HepG2 (cell line): Measurements from ENCODE around the gene AHSG. TPM values are rescaled to one million over a fixed set of nuclear protein-coding genes. Genes with fewer than 3 reads are reported as not detected.

Source experiments
- BRF2 ChIP-seq: sonication (generic); formaldehyde crosslinking; IDR thresholded peaks from 2 replicates; pipeline ENCODE4 v1.8.1; 2022; ENCODE audit warnings: mild to moderate bottlenecking, missing genetic modification reagents
- HMG20A ChIP-seq: IDR thresholded peaks from 2 replicates; pipeline ENCODE4 v1.6.1; 2016; ENCODE audit warnings: borderline replicate concordance
- HMGXB3 ChIP-seq: sonication (generic); formaldehyde crosslinking; IDR thresholded peaks from 2 replicates; pipeline ENCODE4 v1.4.0; 2020; ENCODE audit warnings: missing genetic modification reagents, borderline replicate concordance
- JUND ChIP-seq: sonication (generic); formaldehyde crosslinking; IDR thresholded peaks from 2 replicates; pipeline ENCODE4 v1.8.0; 2022; ENCODE audit warnings: mild to moderate bottlenecking, missing genetic modification reagents
- SAFB2 ChIP-seq: sonication (generic); formaldehyde crosslinking; IDR thresholded peaks from 2 replicates; pipeline ENCODE4 v1.5.1; 2020; ENCODE audit warnings: missing genetic modification reagents, low read depth, mild to moderate bottlenecking, borderline replicate concordance
- SALL2 ChIP-seq: sonication (generic); formaldehyde crosslinking; IDR thresholded peaks from 2 replicates; pipeline ENCODE4 v1.8.1; 2023; ENCODE audit warnings: mild to moderate bottlenecking, missing genetic modification reagents, inconsistent platforms
- TARDBP ChIP-seq: sonication (generic); formaldehyde crosslinking; IDR thresholded peaks from 2 replicates; pipeline ENCODE4 v1.8.0; 2022; ENCODE audit warnings: mild to moderate bottlenecking, missing genetic modification reagents
- TEAD3 ChIP-seq: optimal IDR thresholded peaks from 2 replicates; pipeline ENCODE3; 2016; ENCODE audit warnings: borderline replicate concordance
- THAP9 ChIP-seq: sonication (generic); formaldehyde crosslinking; IDR thresholded peaks from 2 replicates; pipeline ENCODE4; 2020; ENCODE audit warnings: missing genetic modification reagents, mild to moderate bottlenecking, borderline replicate concordance
- TP53 ChIP-seq: sonication (generic); formaldehyde crosslinking; conservative IDR thresholded peaks from 2 replicates; pipeline ENCODE4 v1.4.0; 2020; ENCODE audit warnings: missing genetic modification reagents
- TSC22D2 ChIP-seq: sonication (generic); formaldehyde crosslinking; IDR thresholded peaks from 2 replicates; pipeline ENCODE4 v1.5.1; 2020; ENCODE audit warnings: missing genetic modification reagents, mild to moderate bottlenecking, borderline replicate concordance
- ZBTB38 ChIP-seq: sonication (generic); formaldehyde crosslinking; IDR thresholded peaks from 2 replicates; pipeline ENCODE4 v1.5.1; 2020; ENCODE audit warnings: mild to moderate bottlenecking, missing genetic modification reagents
- ZIK1 ChIP-seq: sonication (generic); formaldehyde crosslinking; IDR thresholded peaks from 2 replicates; pipeline ENCODE4 v1.5.0; 2020; ENCODE audit warnings: mild to moderate bottlenecking, low read depth, missing genetic modification reagents, borderline replicate concordance
- ZNF101 ChIP-seq: sonication (generic); formaldehyde crosslinking; IDR thresholded peaks from 2 replicates; pipeline ENCODE4 v1.4.0; 2020; ENCODE audit warnings: mild to moderate bottlenecking, low read depth, missing genetic modification reagents, borderline replicate concordance
- ZNF383 ChIP-seq: sonication (generic); formaldehyde crosslinking; IDR thresholded peaks from 2 replicates; pipeline ENCODE4 v1.4.0; 2020; ENCODE audit warnings: missing genetic modification reagents, mild to moderate bottlenecking, borderline replicate concordance
- ZNF710 ChIP-seq: sonication (generic); formaldehyde crosslinking; IDR thresholded peaks from 2 replicates; pipeline ENCODE4 v1.5.0; 2020; ENCODE audit warnings: mild to moderate bottlenecking, missing genetic modification reagents, borderline replicate concordance
- ZSCAN9 ChIP-seq: IDR thresholded peaks from 2 replicates; pipeline ENCODE4 v1.6.1; 2016; ENCODE audit warnings: borderline replicate concordance
- polyA plus RNA-seq, 8 experiments: library from polyadenylated mRNA; depleted of rRNA in 3 of 8; stranded (reverse) in 7 of 8; unstranded in 1 of 8; fragments of >200 nt; fragmentation: Illumina TruSeq in 4 of 8; extraction: Trizol in 4 of 8; gene quantifications; 2 replicates each; pipeline versions ENCODE4 v1.2.1 to v1.2.3, GENCODE V29; 2011 to 2016; ENCODE audit warnings: low read depth in 4 of 8, missing spikeins in 1 of 8, mixed read lengths in 1 of 8; ENCODE audit not compliant: insufficient read depth in 1 of 8
- total RNA-seq, 5 experiments: library from RNA; depleted of rRNA; stranded (reverse); fragments of >200 nt; fragmentation: Illumina TruSeq; extraction: Trizol; gene quantifications; 2 replicates each; pipeline ENCODE4 v1.2.3, GENCODE V29; 2016; ENCODE audit warnings: low read depth in 1 of 5

AHSG gene
- total and polyA plus RNA-seq, 2 of the 13 experiments (the other 11 are each of a cell fraction or from before 2014, with no cell fraction given): 2,043 to 19,152 TPM

- peak; percentile 80; the same call in 1 of the 2 replicates for TF ChIP-seq ZNF710 (CRISPR knock-in tag)
- TF ChIP-seq TARDBP: peak; percentile 94
- peak; percentile 82 for TF ChIP-seq ZBTB38 (CRISPR knock-in tag)
- 0 out of 2 replicates have a peak, but pooled peaks have one; percentile 30 for TF ChIP-seq THAP9 (CRISPR knock-in tag)
- peak; percentile 85; the same call in 1 of the 2 replicates for TF ChIP-seq BRF2 (CRISPR knock-in tag)
- TF ChIP-seq SALL2 (CRISPR knock-in tag): no peak
- TF ChIP-seq SAFB2 (CRISPR knock-in tag): peak; percentile 71; the same call in 1 of the 2 replicates
- peak; percentile 67; the same call in 1 of the 2 replicates for TF ChIP-seq TP53 (CRISPR knock-in tag)
- peak; percentile 61 for TF ChIP-seq JUND
- TF ChIP-seq TSC22D2 (CRISPR knock-in tag): peak; percentile 58; the same call in 1 of the 2 replicates
- no peak for TF ChIP-seq ZIK1
- peak; percentile 89 for TF ChIP-seq ZSCAN9
- no peak for TF ChIP-seq HMGXB3 (CRISPR knock-in tag)
- TF ChIP-seq TEAD3 (CRISPR knock-in tag): peak; percentile 60
- peak; percentile 85; the same call in 1 of the 2 replicates for TF ChIP-seq ZNF101 (CRISPR knock-in tag)
- TF ChIP-seq HMG20A: peak; percentile 87; the same call in 1 of the 2 replicates
- no peak for TF ChIP-seq ZNF383
Measured at GRCh38 chr3:186612721-186613636, at the start of gene AHSG (continued).
